HG02938 (cell line): ENCODE data around the gene ZNF365.
"Not testable (repeated sequence)": the region's sequence is repeated elsewhere in the genome, so short reads cannot be mapped to it uniquely, and the experiment has no call there.

Experiments
- ATAC-seq: cut with Tn5 transposase; IDR thresholded peaks from one replicate; pipeline ENCODE4 v1.9.1; 2021; ENCODE audit warnings: mild to moderate bottlenecking, moderate library complexity; ENCODE audit not compliant: unreplicated experiment

Gene ZNF365, protein sequence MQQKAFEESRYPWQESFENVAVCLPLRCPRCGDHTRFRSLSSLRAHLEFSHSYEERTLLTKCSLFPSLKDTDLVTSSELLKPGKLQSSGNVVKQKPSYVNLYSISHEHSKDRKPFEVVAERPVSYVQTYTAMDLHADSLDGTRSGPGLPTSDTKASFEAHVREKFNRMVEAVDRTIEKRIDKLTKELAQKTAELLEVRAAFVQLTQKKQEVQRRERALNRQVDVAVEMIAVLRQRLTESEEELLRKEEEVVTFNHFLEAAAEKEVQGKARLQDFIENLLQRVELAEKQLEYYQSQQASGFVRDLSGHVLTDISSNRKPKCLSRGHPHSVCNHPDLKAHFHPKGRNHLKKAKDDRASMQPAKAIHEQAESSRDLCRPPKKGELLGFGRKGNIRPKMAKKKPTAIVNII

GRCh38 chr10:62373995-62374861 lies at the start of gene ZNF365:
Gene ZNF365, plus strand, starts transcription at chr10:62374369. Its CDS starts 1,825 bp downstream, at chr10:62376194.
- no peak for ATAC-seq

- ATAC-seq = no peak
Measured at GRCh38 chr10:62326176-62326575, 48.0 kb upstream of the ZNF365 start.

DNA sequence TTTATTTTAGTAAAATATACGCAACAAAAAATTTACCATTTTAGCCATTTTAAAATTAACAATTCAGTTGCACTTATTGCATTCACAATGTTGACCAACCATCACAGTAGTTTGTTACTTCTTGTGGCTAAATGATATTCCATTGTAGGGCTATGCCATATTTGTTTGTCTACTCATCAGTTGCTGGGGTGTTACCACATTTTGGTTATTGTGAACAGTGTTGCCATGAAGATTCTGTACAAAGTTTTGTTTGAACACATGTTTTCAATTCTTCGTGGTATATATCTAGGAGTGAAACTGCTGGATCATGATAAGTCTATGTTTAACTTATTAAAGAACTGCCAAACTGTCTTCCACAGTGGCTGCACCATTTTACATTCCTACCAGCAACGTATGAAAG lies 46.3 kb upstream of the ZNF365 start:
- no peak for ATAC-seq

DNA sequence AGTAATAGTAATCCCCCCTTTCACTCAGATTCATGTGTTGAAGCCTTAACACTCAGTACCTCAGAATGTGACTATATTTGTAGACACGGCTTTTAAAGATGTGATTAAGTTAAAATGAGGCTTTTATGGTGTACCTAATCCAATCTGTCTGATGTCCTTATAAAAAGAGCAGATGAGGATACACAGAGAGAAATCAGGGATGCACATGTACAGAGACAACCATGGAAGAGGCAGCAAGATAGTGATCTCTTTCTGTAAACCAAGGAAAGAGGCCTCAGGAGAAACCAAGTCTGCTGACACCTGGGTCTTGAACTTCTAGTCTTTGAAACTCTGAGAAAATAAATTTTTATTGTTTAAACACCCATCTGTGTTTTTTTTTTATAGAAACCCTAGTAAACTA lies 44.0 kb upstream of the ZNF365 start:
- no peak for ATAC-seq

DNA sequence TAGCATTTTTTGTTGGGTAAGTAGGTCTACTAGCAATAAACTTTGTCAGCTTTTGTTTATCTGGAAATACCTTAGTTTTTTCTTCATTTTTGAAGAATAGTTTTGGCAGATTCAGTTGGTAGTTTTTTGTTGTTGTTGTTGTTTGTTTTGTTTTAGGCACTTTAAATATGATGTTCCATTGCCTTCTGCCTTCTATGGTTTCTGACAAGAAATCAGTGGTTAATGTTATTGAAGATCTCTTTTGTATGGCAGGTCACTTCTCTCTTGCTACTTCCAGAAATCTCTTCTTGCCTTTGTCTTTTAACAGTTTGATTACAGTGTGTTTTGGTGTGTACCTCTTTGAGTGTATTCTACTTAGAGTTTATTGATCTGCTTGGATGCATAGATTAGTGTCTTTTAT lies 41.8 kb upstream of the ZNF365 start:
- no peak for ATAC-seq

GRCh38 chr10:62333135-62333889 lies 40.9 kb upstream of the ZNF365 start:
- ATAC-seq = no peak

DNA sequence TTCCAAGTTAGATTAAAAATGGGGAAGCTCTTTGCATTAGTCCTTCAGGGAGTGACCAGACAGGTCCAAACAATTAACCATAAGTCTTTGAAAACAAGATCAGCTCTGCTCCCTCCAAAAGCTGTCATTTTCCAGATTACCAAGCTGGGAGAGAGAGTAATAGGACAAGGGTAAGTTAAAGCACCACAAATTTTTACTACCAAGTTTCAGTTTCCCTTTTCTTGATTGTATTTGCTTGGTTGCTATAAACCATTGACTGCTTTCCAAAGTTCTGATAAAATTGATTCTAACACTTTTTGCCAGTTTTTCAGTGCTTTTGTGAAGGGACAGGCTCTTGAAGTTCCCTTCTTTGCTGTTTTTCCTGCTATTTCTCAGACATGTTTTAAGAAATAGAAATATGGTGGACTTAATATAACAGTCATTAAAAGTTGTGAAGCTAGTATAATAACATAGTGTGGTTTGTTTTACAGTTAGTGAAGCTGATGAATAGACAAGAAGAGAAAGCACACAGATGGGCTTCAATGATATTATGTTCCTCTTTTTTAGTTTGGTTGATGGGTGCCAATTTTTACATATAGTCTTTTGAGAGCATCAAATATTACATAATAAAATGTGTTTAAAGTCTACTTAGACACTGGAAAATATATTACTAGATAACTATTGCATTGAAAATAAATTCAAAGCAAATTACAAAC lies 40.0 kb upstream of the ZNF365 start:
- ATAC-seq = no peak

DNA sequence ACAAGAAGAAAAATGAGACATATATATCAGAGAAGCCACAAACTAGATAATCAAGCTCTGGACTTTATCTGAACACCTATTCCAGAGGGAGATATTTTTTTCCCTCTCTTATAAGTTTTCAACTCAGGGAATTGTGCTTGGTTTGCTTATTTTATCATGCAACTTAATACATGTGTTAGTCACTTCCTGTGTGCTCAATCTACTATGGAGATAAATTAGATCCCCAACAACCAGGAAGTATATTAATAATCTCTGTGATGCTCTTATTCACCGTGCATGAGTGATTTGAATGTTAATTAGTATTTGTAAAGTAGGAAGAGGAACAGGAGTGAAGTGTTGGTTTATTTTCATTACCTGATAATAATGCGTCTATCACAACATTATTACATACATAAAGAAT lies 38.8 kb upstream of the ZNF365 start:
- no peak for ATAC-seq

DNA sequence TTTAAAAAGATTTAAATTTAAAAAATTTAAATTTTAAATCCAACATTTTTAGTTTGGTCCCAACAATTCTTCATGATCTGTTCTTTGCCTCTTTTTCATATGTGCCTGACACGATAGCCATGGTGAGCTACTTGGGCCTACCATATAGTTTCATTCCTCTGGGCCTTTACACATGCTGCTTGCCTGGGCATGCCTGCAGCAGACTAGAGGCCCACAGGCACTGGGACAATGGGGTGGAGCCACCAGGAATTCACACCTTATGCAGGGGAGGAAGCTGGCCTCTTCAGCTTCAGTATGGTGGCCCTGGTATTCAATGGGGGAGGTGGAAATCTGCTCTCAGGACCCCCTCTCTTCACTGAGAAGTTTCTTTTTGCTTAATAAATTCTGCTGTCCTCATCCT lies 37.8 kb upstream of the ZNF365 start:
- ATAC-seq = no peak

- ATAC-seq = no peak
Measured at GRCh38 chr10:62341419-62341818, 32.8 kb upstream of the ZNF365 start.

DNA sequence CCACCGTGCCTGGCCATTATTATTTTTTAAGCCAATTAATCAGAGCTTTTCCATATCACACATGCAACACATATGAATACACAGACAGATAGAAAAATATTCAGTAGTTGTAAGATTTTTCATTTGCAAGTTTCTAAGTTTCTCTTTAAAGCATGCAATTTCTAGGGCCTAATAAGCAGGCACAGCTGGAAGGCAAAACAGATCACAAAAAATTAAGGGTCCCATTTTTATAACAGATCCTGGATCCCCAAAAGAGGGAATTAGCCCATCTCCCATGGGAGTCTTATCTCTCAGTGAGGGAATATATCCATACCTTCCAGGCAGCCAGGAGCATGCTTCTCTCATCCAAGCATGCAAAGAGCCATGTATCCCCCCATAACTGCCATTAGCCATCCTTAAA lies 31.2 kb upstream of the ZNF365 start:
- ATAC-seq = no peak

GRCh38 chr10:62348029-62348428 lies 26.1 kb upstream of the ZNF365 start:
- no peak for ATAC-seq

DNA sequence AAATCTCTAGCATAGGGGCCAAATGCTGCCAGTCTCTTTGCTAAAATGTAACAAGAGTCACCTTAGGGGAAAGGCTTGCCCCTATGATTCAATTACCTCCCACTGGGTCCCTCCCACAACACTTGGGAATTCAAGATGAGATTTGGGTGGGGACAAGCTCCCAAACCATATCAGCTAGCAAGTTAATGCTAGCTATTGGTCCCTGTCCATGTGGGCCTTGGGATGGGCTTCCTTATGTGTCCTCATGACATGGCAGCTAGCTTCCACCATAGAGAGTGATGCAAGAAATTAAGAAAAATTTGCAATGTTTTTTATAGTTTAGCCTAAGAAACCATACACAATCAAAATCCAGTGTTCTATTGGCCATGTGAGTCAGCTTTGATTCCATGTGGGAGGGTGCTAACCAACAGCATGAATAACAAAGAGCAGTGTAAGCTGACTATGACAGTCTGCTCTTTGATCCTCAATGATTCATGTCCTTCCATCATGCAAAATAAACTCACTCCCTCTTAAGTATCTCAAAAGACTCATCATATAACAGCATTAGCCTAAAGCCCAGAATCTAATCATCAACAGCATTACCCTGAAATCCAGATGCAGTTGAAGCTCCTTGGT lies 21.7 kb upstream of the ZNF365 start:
- ATAC-seq = no peak

- ATAC-seq = no peak
Measured at GRCh38 chr10:62354916-62355315, 19.3 kb upstream of the ZNF365 start.

DNA sequence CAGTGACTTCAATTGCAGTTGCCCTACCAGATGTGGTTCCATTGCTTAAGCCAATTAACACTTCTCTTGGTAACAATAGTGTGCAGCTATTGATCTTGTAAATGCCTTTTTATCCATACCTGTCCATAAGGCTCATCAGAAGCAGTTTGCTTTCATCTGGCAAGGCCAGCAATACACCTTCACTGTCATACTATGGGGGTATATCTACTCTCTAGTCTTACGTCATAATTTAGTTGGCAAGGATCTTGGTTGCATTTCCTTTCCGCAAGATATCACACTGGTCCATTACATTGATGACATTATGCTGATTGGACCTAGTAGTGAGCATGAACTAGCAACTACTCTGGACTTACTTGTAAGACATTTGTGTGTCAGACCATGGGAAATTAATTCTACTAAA lies 17.7 kb upstream of the ZNF365 start:
- ATAC-seq = no peak

DNA sequence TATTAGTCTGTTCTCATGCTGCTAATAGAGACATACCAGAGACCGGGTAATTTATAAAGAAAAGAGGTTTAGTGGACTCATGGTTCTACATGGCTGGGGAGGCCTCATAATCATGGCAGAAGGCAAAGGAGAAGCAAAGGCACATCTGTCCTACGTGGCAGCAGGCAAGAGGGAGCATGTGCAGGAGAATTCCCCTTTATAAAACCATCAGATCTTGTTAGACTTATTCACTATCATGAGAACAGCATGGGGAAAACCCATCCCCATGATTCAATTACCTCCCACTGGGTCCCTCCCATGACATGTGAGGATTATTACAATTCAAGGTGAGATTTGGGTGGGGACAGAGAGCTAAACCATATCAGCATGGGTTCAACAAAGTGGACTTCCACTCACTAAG lies 16.0 kb upstream of the ZNF365 start:
- ATAC-seq = not testable (repeated sequence)

GRCh38 chr10:62373639-62373994 lies 552 bp upstream of the ZNF365 start:
- ATAC-seq = no peak

GRCh38 chr10:62374862-62375710 lies 917 bp downstream of the ZNF365 start:
- ATAC-seq = no peak
